Calu3 (cell line): ENCODE data around the gene ROCK1. TPM values are rescaled to one million over a fixed set of nuclear protein-coding genes. Genes with fewer than 3 reads are reported as not detected.

Experiments
- BruUV-seq: library from RNA; stranded (reverse); fragments of 400-500 nt; replicated peaks from 2 replicates; lab custom pipeline; 2021; lab: Mats Ljungman, UMichigan
- CTCF ChIA-PET: fragments of 300-600 bp; sonication (Branson Sonifier 250); formaldehyde crosslinking; loops from one replicate; lab custom pipeline; 2022; ENCODE audit warnings: antibody characterized with exemption; lab: Charles Lee
- DNase-seq: peaks from one replicate; pipeline ENCODE4 v3.0.0; 2022
- H3K27ac Mint-ChIP-seq: one replicate; pipeline ENCODE4 v1.8.0; 2022; ENCODE audit warnings: mixed read lengths; ENCODE audit not compliant: unreplicated experiment
- H3K27me3 Mint-ChIP-seq: one replicate; pipeline ENCODE4 v1.8.0; 2022; ENCODE audit warnings: mixed read lengths; ENCODE audit not compliant: unreplicated experiment
- H3K36me3 Mint-ChIP-seq: one replicate; pipeline ENCODE4 v1.8.0; 2022; ENCODE audit warnings: mild to moderate bottlenecking, moderate library complexity, mixed read lengths; ENCODE audit not compliant: insufficient read depth, unreplicated experiment
- H3K4me1 Mint-ChIP-seq: one replicate; pipeline ENCODE4 v1.8.0; 2022; ENCODE audit warnings: mild to moderate bottlenecking, low read depth, mixed read lengths; ENCODE audit not compliant: unreplicated experiment
- H3K4me3 Mint-ChIP-seq: one replicate; pipeline ENCODE4 v1.8.0; 2022; ENCODE audit warnings: mild to moderate bottlenecking, low read depth, moderate library complexity, mixed read lengths; ENCODE audit not compliant: unreplicated experiment
- H3K9me3 Mint-ChIP-seq: one replicate; pipeline ENCODE4 v1.8.0; 2022; ENCODE audit warnings: low read depth, mixed read lengths; ENCODE audit not compliant: unreplicated experiment
- intact Hi-C: fragments of 100-400 bp; cut with micrococcal nuclease; formaldehyde crosslinking; loops from one replicate; pipeline ENCODE4 v1.10.0; 2022; ENCODE audit not compliant: unreplicated experiment
- total RNA-seq: library from RNA; stranded (reverse); gene quantifications from 2 replicates; pipeline ENCODE4 v1.2.3, GENCODE V29; 2022
- TF ChIP-seq, protein P1 (sequence below): fragments of 200-600 bp; IDR thresholded peaks from one replicate; pipeline ENCODE4 v1.8.0; 2022; ENCODE audit warnings: antibody characterized with exemption; ENCODE audit not compliant: unreplicated experiment

ROCK1 gene
- total RNA-seq, 1 experiment from 2014 or later: 50.9 TPM

DNA sequence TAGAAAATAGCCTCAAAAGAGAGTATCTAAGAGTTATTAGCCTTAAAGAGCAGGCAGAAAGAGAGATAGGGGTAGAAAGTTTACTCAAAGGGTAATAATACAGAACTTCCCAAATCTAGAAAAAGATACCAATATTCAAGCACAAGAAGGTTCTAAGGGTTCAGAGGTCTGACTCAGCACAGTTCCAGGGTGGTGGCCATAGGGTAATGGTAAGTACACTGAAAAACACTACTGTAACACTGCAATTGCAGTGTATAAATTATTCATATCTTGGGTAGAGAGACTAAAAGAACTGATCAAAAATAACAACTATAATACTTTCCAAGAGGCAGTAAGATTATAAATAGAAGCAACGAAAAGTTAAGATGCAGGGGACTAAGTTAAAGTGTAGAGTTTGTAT is 115.2 kb downstream of the ROCK1 start:
- CTCF ChIA-PET: no interaction called here
- no peaks in the 10 kb centered on the region for H3K9me3 Mint-ChIP-seq
- H3K36me3 Mint-ChIP-seq: no peaks in the 10 kb centered on the region
- DNase-seq: no peak
- intact Hi-C loops: no loop called here
- H3K27ac Mint-ChIP-seq: no peak overlapping the region
- H3K4me3 Mint-ChIP-seq: no peak overlapping the region
- TF ChIP-seq, protein P1, sequence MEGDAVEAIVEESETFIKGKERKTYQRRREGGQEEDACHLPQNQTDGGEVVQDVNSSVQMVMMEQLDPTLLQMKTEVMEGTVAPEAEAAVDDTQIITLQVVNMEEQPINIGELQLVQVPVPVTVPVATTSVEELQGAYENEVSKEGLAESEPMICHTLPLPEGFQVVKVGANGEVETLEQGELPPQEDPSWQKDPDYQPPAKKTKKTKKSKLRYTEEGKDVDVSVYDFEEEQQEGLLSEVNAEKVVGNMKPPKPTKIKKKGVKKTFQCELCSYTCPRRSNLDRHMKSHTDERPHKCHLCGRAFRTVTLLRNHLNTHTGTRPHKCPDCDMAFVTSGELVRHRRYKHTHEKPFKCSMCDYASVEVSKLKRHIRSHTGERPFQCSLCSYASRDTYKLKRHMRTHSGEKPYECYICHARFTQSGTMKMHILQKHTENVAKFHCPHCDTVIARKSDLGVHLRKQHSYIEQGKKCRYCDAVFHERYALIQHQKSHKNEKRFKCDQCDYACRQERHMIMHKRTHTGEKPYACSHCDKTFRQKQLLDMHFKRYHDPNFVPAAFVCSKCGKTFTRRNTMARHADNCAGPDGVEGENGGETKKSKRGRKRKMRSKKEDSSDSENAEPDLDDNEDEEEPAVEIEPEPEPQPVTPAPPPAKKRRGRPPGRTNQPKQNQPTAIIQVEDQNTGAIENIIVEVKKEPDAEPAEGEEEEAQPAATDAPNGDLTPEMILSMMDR: no peak
- no TSS peak for BruUV-seq
- H3K4me1 Mint-ChIP-seq: no peaks in the 10 kb centered on the region
- H3K27me3 Mint-ChIP-seq: no peaks in the 10 kb centered on the region

DNA sequence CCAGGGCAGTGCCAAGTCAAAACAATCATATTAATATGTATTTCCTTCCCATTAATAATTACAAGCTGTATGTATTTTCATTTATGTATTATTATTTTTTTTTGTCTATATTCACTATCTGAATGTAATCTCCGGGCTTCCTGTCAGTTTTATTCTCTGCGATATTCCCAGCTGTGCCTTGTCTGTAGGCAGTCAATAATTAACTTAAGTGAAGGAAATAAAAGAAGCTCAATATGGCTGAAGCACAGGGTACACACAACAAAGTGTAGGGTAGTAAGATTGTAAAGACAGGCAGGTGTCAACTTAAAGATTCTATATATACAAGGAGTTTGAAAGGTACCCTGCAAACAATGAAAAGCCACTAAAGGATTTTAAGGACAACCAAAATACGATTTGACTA is 122.9 kb downstream of the ROCK1 start:
- DNase-seq: no peak
- BruUV-seq: no TSS peak
- no peaks in the 10 kb centered on the region for H3K4me1 Mint-ChIP-seq
- H3K27ac Mint-ChIP-seq: no peak overlapping the region
- TF ChIP-seq, protein P1: no peak
- intact Hi-C loops: no loop called here
- no peak overlapping the region for H3K4me3 Mint-ChIP-seq
- peaks cover 12% of the 10 kb centered on the region for H3K36me3 Mint-ChIP-seq
- CTCF ChIA-PET: interaction anchor here (1.1 kb wide), 1 partner anchor 190 kb away, joined by 4 read pairs; no protein-coding TSS in a partner anchor
- H3K9me3 Mint-ChIP-seq: no peaks in the 10 kb centered on the region
- no peaks in the 10 kb centered on the region for H3K27me3 Mint-ChIP-seq

DNA sequence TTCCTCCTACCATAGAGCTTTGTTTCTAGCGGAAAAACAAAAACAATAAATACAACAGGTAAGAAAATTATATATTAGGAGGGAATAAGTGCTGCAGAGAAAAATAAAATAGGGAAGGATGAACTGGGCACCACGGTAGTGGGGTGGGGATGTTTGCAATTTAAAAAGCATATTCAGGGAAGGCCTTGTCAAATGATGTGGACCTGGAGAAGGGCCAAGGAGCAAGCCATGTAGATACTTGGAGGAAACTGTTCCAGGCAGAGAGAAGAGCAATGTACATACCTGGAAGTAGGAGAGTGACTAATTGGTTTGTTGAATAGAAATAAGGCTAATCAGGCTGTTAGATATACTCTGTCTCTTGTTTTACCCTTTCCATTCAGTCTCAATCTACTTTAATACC is 136.5 kb downstream of the ROCK1 start:
- Mint-ChIP-seq H3K4me3 (no peak overlapping the region), H3K36me3 (peaks cover 21% of the 10 kb centered on the region), H3K9me3 (no peaks in the 10 kb centered on the region), H3K27me3 (no peaks in the 10 kb centered on the region), H3K4me1 (peaks cover 15% of the 10 kb centered on the region), H3K27ac (no peak overlapping the region)
- intact Hi-C loops: loop anchor here (10.0 kb wide), 1 partner anchor 100 kb away; no protein-coding TSS in a partner anchor
- DNase-seq: no peak
- no TSS peak for BruUV-seq
- TF ChIP-seq, protein P1: no peak
- CTCF ChIA-PET: no interaction called here

DNA sequence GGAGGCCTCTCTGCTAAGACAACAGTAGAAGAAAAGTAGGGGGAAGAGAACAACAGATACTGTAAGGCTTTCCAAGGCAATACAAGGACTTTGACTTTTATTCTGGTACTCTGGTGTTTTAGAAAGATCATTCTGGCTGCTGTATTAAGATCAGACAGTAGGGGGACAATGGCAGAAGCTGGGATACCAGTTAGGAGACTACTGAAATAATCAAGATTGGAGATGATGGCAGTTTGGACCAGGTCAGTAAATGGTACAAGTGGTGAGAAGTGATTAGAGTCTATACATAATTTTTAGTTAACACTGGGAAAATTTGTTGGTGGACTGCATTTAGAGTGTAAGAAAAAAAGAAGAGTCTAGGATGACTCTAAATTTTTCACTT is 139.7 kb downstream of the ROCK1 start:
- CTCF ChIA-PET: interaction anchor here (1.3 kb wide), 1 partner anchor 220 kb away, joined by 3 read pairs; no protein-coding TSS in a partner anchor
- Mint-ChIP-seq H3K4me1 (peaks cover 15% of the 10 kb centered on the region), H3K27me3 (no peaks in the 10 kb centered on the region), H3K36me3 (peaks cover 7% of the 10 kb centered on the region), H3K4me3 (no peak overlapping the region), H3K27ac (peak overlapping the region; percentile 16), H3K9me3 (no peaks in the 10 kb centered on the region)
- TF ChIP-seq, protein P1: no peak
- peak; percentile 24 for DNase-seq
- intact Hi-C loops: loop anchor here (5.0 to 10.0 kb wide), 4 partner anchors 103 to 220 kb away; partner anchors contain the start of gene ROCK1
- BruUV-seq: no TSS peak
